Heart right ventricle (tissue), 16 donors: ENCODE measurements around the gene ERMARD. TPM values are rescaled to one million over a fixed set of nuclear protein-coding genes. Genes with fewer than 3 reads are reported as not detected.

Source experiments
- ATAC-seq, 8 donors: fragments of 200-7000 bp; cut with Tn5 transposase; one replicate each; pipeline ENCODE4 v1.9.1; 2020; ENCODE audit warnings: mild to moderate bottlenecking in 8 of 8, moderate library complexity in 8 of 8, moderate number of reproducible peaks in 1 of 8
- DNase-seq, 2 donors: peaks; one replicate each; pipeline ENCODE4 v3.0.0-alpha.2; 2020
- H3K27ac ChIP-seq, 10 donors: fragments of 200-600 bp; sonication (generic) in 2 of 10; one replicate each; pipeline versions ENCODE4 v1.5.0 to v1.8.0; 2020 to 2022; ENCODE audit warnings: mild to moderate bottlenecking in 3 of 10
- H3K27me3 ChIP-seq, 7 donors: fragments of 200-600 bp; one replicate each; pipeline ENCODE4 v1.8.0; 2021 to 2022; ENCODE audit warnings: mild to moderate bottlenecking in 2 of 7
- H3K36me3 ChIP-seq, 9 donors: fragments of 200-600 bp; sonication (generic) in 1 of 9; one replicate each; pipeline versions ENCODE4 v1.5.0 to v1.8.0; 2020 to 2022; ENCODE audit warnings: mild to moderate bottlenecking in 2 of 9
- H3K4me1 ChIP-seq, 9 donors: fragments of 200-600 bp; sonication (generic) in 1 of 9; one replicate each; pipeline versions ENCODE4 v1.5.0 to v1.8.0; 2020 to 2022; ENCODE audit warnings: mild to moderate bottlenecking in 4 of 9
- H3K4me3 ChIP-seq, 10 donors: fragments of 200-600 bp; sonication (generic) in 2 of 10; one replicate each; pipeline versions ENCODE4 v1.5.0 to v1.8.0; 2020 to 2022; ENCODE audit warnings: mild to moderate bottlenecking in 7 of 10, moderate library complexity in 2 of 10
- H3K9me3 ChIP-seq, 11 donors: fragments of 200-600 bp in 10 of 11; sonication (generic) in 2 of 11; one replicate each; pipeline versions ENCODE4 v1.5.0 to v1.8.0; 2013 to 2022; ENCODE audit warnings: mild to moderate bottlenecking in 2 of 11, control low read depth in 1 of 11, moderate library complexity in 1 of 11
- CTCF ChIP-seq, 9 donors: fragments of 200-600 bp; sonication (generic) in 2 of 9; IDR thresholded peaks; one replicate each; pipeline versions ENCODE4 v1.5.0 to v1.8.0; 2021 to 2022; ENCODE audit warnings: antibody characterized with exemption in 9 of 9, mild to moderate bottlenecking in 5 of 9, moderate library complexity in 1 of 9
- WGBS, 2 donors: extraction: QIAGEN DNeasy Blood & Tissue Kit; methylation state at CpG; one replicate each; pipeline ENCODE4 v1.1.7; 2013; ENCODE audit warnings: inconsistent platforms in 1 of 2; 5-methylcytosine and 5-hydroxymethylcytosine counted together
- intact Hi-C, 10 donors: fragments of 100-400 bp; cut with DNase I; formaldehyde crosslinking; loops; one replicate each; pipeline versions ENCODE4 v1.11.1 to v1.14.2; 2022
- polyA plus RNA-seq, 2 donors: library from polyadenylated mRNA; stranded (reverse); fragments of 200-250 nt; gene quantifications; one replicate each; pipeline ENCODE4 v1.2.3, GENCODE V29; 2013
- total RNA-seq, 10 donors: library from RNA; stranded (reverse); fragmentation: NEBNext Ultra II Directional in 3 of 10; extraction: Animal tissue kit (Norgen Biotek cat#: 25700) in 3 of 10; gene quantifications; one replicate each; pipeline versions ENCODE4 v1.2.1 to v1.2.4, GENCODE V29; 2021 to 2023
- donor health status: Arrhythmogenic right ventricular cardiomyopathy.
- donor health status: ischemic (EF 13 %, LVEDD 7.1; RV severe dilation, severe dysfunction).
- donor health status: healthy with polysubstance abuse.
- donor health status: DM: no; HTN: yes; CAD: no.
- donor health status: DM: no; HTN: no; CAD: no.
- donor health status: ischemic (EF 25% LVEDD 6.9; RV normal size, moderate dysfunction).
- donor health status: ischemic (EF 25% LVEDD 5.7; RV mildly dilated, moderate dysfunction).
- donor health status: healthy.
- donor health status: DM: yes; HTN: yes; CAD: no.
- donor health status: Ischemic cardiomyopathy.
- donor health status: ischemic (EF 35%, LVEDD 5.7; RV mildly dilated, moderate dysfunction).
- donor health status: nonischemic (EF 11% LVEDD 7.7; RV severe dilation, severe dysfunction).
- donor health status: DM: yes; HTN: yes; CAD: no.
- donor health status: PGD.
- donor health status: ischemic (EF 29% LVEDD 5.4; RV normal size, mild dysfunction).
- donor health status: nonischemic (EF 23%, LVEDD 6.1; RV moderate dilation, normal function).

Gene ERMARD
- total and polyA plus RNA-seq, 12 donors = 7.5 to 38.5 (median 10.0) TPM

GRCh38 chr6:169820358-169820757 is 68.9 kb downstream of the ERMARD start:
- H3K4me3 ChIP-seq = no peak overlapping the region
- no peaks in the 10 kb centered on the region for H3K4me1 ChIP-seq
- intact Hi-C loops = no loop called here
- H3K27me3 ChIP-seq = peaks cover 0 to 16% (median 8%) of the 10 kb centered on the region in 7 donors
- DNase-seq = no peak
- H3K36me3 ChIP-seq = no peaks in the 10 kb centered on the region
- no peak for ATAC-seq
- whole genome bisulfite sequencing, 2 donors = 65 to 73% methylated on average over 2 of the region's 2 CpGs
- H3K9me3 ChIP-seq = peaks cover 0 to 18% (median 10%) of the 10 kb centered on the region in 11 donors
- no peak overlapping the region for H3K27ac ChIP-seq
- no peak for TF ChIP-seq CTCF (IDR thresholded peaks at IDR 0.05)

GRCh38 chr6:169824021-169824420 is 72.6 kb downstream of the ERMARD start:
- no peak for TF ChIP-seq CTCF (IDR thresholded peaks at IDR 0.05)
- intact Hi-C loops = no loop called here
- ATAC-seq (no peak), DNase-seq (no peak)
- Histone ChIP-seq H3K9me3 (peaks cover 0 to 10% (median 0%) of the 10 kb centered on the region in 11 donors), H3K4me3 (no peak overlapping the region), H3K27me3 (peaks cover 0 to 23% (median 12%) of the 10 kb centered on the region in 7 donors), H3K36me3 (no peaks in the 10 kb centered on the region), H3K4me1 (no peaks in the 10 kb centered on the region), H3K27ac (no peak overlapping the region)
- WGBS, 2 donors = 75 to 78% methylated on average over 9 of the region's 9 CpGs

GRCh38 chr6:169824848-169825557 is 73.6 kb downstream of the ERMARD start:
- Histone ChIP-seq H3K27me3 (peaks cover 0 to 23% (median 10%) of the 10 kb centered on the region in 7 donors), H3K9me3 (peaks cover 0 to 10% (median 0%) of the 10 kb centered on the region in 11 donors), H3K27ac (no peak overlapping the region), H3K4me3 (no peak overlapping the region), H3K4me1 (no peaks in the 10 kb centered on the region), H3K36me3 (no peaks in the 10 kb centered on the region)
- no peak for TF ChIP-seq CTCF (IDR thresholded peaks at IDR 0.05)
- intact Hi-C loops = no loop called here
- DNase-seq = no peak
- WGBS, 2 donors = 89 to 91% methylated on average over 15 of the region's 15 CpGs
- no peak for ATAC-seq

GRCh38 chr6:169825558-169826225 is 74.3 kb downstream of the ERMARD start:
- peaks cover 0 to 10% (median 0%) of the 10 kb centered on the region in 11 donors for H3K9me3 ChIP-seq
- H3K4me3 ChIP-seq = no peak overlapping the region
- intact Hi-C loops = no loop called here
- H3K27ac ChIP-seq = no peak overlapping the region
- DNase-seq = no peak
- no peaks in the 10 kb centered on the region for H3K4me1 ChIP-seq
- H3K36me3 ChIP-seq = no peaks in the 10 kb centered on the region
- no peak for ATAC-seq
- peaks cover 0 to 23% (median 10%) of the 10 kb centered on the region in 7 donors for H3K27me3 ChIP-seq
- 84 to 88% methylated on average over 12 of the region's 12 CpGs for WGBS, 2 donors
- no peak for TF ChIP-seq CTCF (IDR thresholded peaks at IDR 0.05)
